K562 (cell line): ENCODE results near the gene TAF1B. TPM values are rescaled to one million over a fixed set of nuclear protein-coding genes. Genes with fewer than 3 reads are reported as not detected.

Experiments
- ESRRB ChIP-seq: fragments of 250-450 bp; sonication (Bioruptor Pico); IDR thresholded peaks from 2 replicates; pipeline ENCODE4 v1.5.0; 2020; ENCODE audit warnings: mild to moderate bottlenecking, moderate library complexity, borderline replicate concordance
- ETV1 ChIP-seq: fragments of 450-650 bp; conservative IDR thresholded peaks from 2 replicates; pipeline ENCODE4 v1.6.1; 2016; ENCODE audit warnings: missing genetic modification characterization, control low read depth, low read depth, missing compliant biosample characterization
- MBD2 ChIP-seq: sonication (generic); IDR thresholded peaks from 2 replicates; pipeline ENCODE4 v1.6.1; 2016; ENCODE audit warnings: low read depth, borderline replicate concordance
- MCM2 ChIP-seq: fragments of 450-650 bp; IDR thresholded peaks from 2 replicates; pipeline ENCODE4 v1.6.1; 2017; ENCODE audit warnings: low read depth, mild to moderate bottlenecking
- MEF2D ChIP-seq: conservative IDR thresholded peaks from 2 replicates; pipeline ENCODE4 v1.6.1; 2016; ENCODE audit warnings: low read depth, missing genetic modification characterization, missing compliant biosample characterization
- MITF ChIP-seq: IDR thresholded peaks from 2 replicates; pipeline ENCODE4 v1.6.1; 2014; ENCODE audit warnings: antibody characterized with exemption
- NRF1 ChIP-seq, 2 experiments: fragments of 450-650 bp; IDR thresholded peaks in 1 of 2; conservative IDR thresholded peaks in 1 of 2; 2 replicates each; pipeline ENCODE4 v1.6.1; 2014; ENCODE audit warnings: mild to moderate bottlenecking in 2 of 2
- PREB ChIP-seq: sonication (generic); formaldehyde crosslinking; IDR thresholded peaks from 2 replicates; pipeline ENCODE4 v1.8.1; 2023; ENCODE audit warnings: mild to moderate bottlenecking, missing genetic modification reagents
- RBM34 ChIP-seq: fragments of 200-400 bp; formaldehyde crosslinking; IDR thresholded peaks from 2 replicates; pipeline ENCODE4 v1.6.1; 2018; ENCODE audit warnings: low read length, borderline replicate concordance; ENCODE audit not compliant: insufficient read depth
- ZBTB1 ChIP-seq: sonication (generic); formaldehyde crosslinking; IDR thresholded peaks from 2 replicates; pipeline ENCODE4 v1.8.1; 2023; ENCODE audit warnings: missing genetic modification reagents, low read depth, mild to moderate bottlenecking, borderline replicate concordance
- ZBTB43 ChIP-seq: sonication (generic); formaldehyde crosslinking; IDR thresholded peaks from 2 replicates; pipeline ENCODE4 v1.8.0; 2023; ENCODE audit warnings: mild to moderate bottlenecking, missing genetic modification reagents
- ZNF318 ChIP-seq, 2 experiments: fragments of 450-650 bp; IDR thresholded peaks; 2 replicates each; pipeline ENCODE4 v1.6.1; 2016; ENCODE audit warnings: mild to moderate bottlenecking in 2 of 2, borderline replicate concordance in 1 of 2, low read depth in 1 of 2, moderate library complexity in 1 of 2
- ZNF384 ChIP-seq: IDR thresholded peaks from 2 replicates; pipeline ENCODE4 v1.6.1; 2012; ENCODE audit warnings: low read depth, low read length, improper control_type of control experiment
- ZNF431 ChIP-seq: sonication (generic); formaldehyde crosslinking; IDR thresholded peaks from 2 replicates; pipeline ENCODE4 v1.8.0; 2022; ENCODE audit warnings: mild to moderate bottlenecking, missing genetic modification reagents
- polyA plus RNA-seq, 8 experiments: library from polyadenylated mRNA; depleted of rRNA in 4 of 8; stranded (reverse) in 5 of 8; unstranded in 3 of 8; fragments of >200 nt; fragmentation: Nextera tagmentation in 2 of 8; fragmentation: Illumina TruSeq in 1 of 8; extraction: Ambion mirVana in 2 of 8; extraction: Trizol in 1 of 8; gene quantifications; 2 replicates each; pipeline versions ENCODE4 v1.2.1 to v1.2.3, GENCODE V29; 2011 to 2014; ENCODE audit warnings: inconsistent platforms in 1 of 8, missing spikeins in 1 of 8
- total RNA-seq, 7 experiments: library from RNA; depleted of rRNA in 6 of 7; stranded (reverse); fragments of >200 nt in 6 of 7; fragmentation: Illumina TruSeq in 2 of 7; extraction: Trizol in 2 of 7; gene quantifications; 2 replicates each; pipeline versions ENCODE4 v1.2.1 to v1.2.3, GENCODE V29; 2011 to 2021; ENCODE audit warnings: low replicate concordance in 1 of 7

Gene TAF1B
- total and polyA plus RNA-seq, 9 of the 15 experiments (the other 6 are each of a cell fraction or from before 2014, with no cell fraction given), result 8.8 to 25.1 (median 17.3) TPM

- TF ChIP-seq ZBTB1 (CRISPR knock-in tag), result no peak
- no peak for TF ChIP-seq RBM34
- TF ChIP-seq MBD2, result no peak
- no peak; the same call in 1 of the 2 replicates for TF ChIP-seq ZNF384
- TF ChIP-seq MEF2D (tag), result 0 out of 2 replicates have a peak, but pooled peaks have one; percentile 14
- peak in 1 of 2 experiments; percentile 52; a peak in 3 of 4 replicates for TF ChIP-seq NRF1 (conservative IDR thresholded peaks at IDR 0.05 in 1 of 2, IDR thresholded peaks at IDR 0.05 in 1 of 2)
- peak; percentile 23; the same call in 1 of the 2 replicates for TF ChIP-seq ETV1 (tag)
- no peak for TF ChIP-seq ZNF431
- no peak for TF ChIP-seq MCM2
- TF ChIP-seq ESRRB, result no peak
- no peak for TF ChIP-seq PREB (CRISPR knock-in tag)
- TF ChIP-seq ZNF318 (IDR thresholded peaks at IDR 0.05; ENCODE audit: borderline replicate concordance in 1 of 2, low read depth in 1 of 2), result no peak
- no peak for TF ChIP-seq ZBTB43 (CRISPR knock-in tag)
- no peak for TF ChIP-seq MITF
Measured at GRCh38 chr2:9799729-9800632, 43.3 kb upstream of the TAF1B start (continued).
